ENCODE results near the gene EBLN1.

GRCh38 chr10:22222236-22223190 is 4.7 kb upstream of the EBLN1 start:
- TF ChIP-seq CTCF (IDR thresholded peaks at IDR 0.05; ENCODE audit: insufficient read depth, low read length), result no peak
- no peak for TF ChIP-seq POLR2AphosphoS5 (IDR thresholded peaks at IDR 0.05; ENCODE audit: low read depth)
- no peak for TF ChIP-seq REST (IDR thresholded peaks at IDR 0.05; ENCODE audit: insufficient replicate concordance, low read depth)
